WTC11 (cell line): ENCODE results near the gene PLXNA2. TPM values are rescaled to one million over a fixed set of nuclear protein-coding genes. Genes with fewer than 3 reads are reported as not detected.

Experiments used
- ATAC-seq: fragments of 200-7000 bp; cut with Tn5 transposase; 2 replicates; pipeline ENCODE4 v1.10.0; 2021; ENCODE audit warnings: mild to moderate bottlenecking, moderate library complexity
- CTCF ChIA-PET: fragments of 300-600 bp; sonication (Branson Sonifier 250); formaldehyde crosslinking; loops from one replicate; lab custom pipeline; 2021; ENCODE audit warnings: antibody characterized with exemption; lab: Charles Lee
- POLR2A ChIA-PET: fragments of 350-600 bp; sonication (Branson Sonifier 250); formaldehyde crosslinking; loops from one replicate; lab custom pipeline; 2021; ENCODE audit warnings: antibody characterized with exemption; lab: Charles Lee
- DNase-seq: peaks from one replicate; pipeline ENCODE4 v3.0.0; 2021; ENCODE audit warnings: low spot score
- H3K27ac Mint-ChIP-seq: 2 replicates; pipeline ENCODE4 v1.8.0; 2021; ENCODE audit warnings: mixed read lengths
- H3K27me3 Mint-ChIP-seq: 2 replicates; pipeline ENCODE4 v1.8.0; 2021; ENCODE audit warnings: low read depth, mild to moderate bottlenecking, moderate library complexity, mixed read lengths
- H3K36me3 Mint-ChIP-seq: 2 replicates; pipeline ENCODE4 v1.8.0; 2021; ENCODE audit warnings: mixed read lengths
- H3K4me1 Mint-ChIP-seq: 2 replicates; pipeline ENCODE4 v1.8.0; 2022; ENCODE audit warnings: mixed read lengths
- H3K4me3 Mint-ChIP-seq: 2 replicates; pipeline ENCODE4 v1.8.0; 2021; ENCODE audit warnings: mild to moderate bottlenecking, moderate library complexity, mixed read lengths
- H3K9me3 Mint-ChIP-seq: 2 replicates; pipeline ENCODE4 v1.8.0; 2021; ENCODE audit warnings: mixed read lengths
- CBFB ChIP-seq: sonication (generic); formaldehyde crosslinking; IDR thresholded peaks from 2 replicates; pipeline ENCODE4 v1.8.1; 2022; ENCODE audit warnings: mild to moderate bottlenecking, low read depth, missing genetic modification reagents
- CREB1 ChIP-seq: sonication (generic); formaldehyde crosslinking; IDR thresholded peaks from 2 replicates; pipeline ENCODE4 v1.8.0; 2023; ENCODE audit warnings: mild to moderate bottlenecking, missing genetic modification reagents
- CREM ChIP-seq: sonication (generic); formaldehyde crosslinking; IDR thresholded peaks from 2 replicates; pipeline ENCODE4 v1.8.1; 2022; ENCODE audit warnings: mild to moderate bottlenecking, missing genetic modification reagents, moderate library complexity
- ESRRA ChIP-seq: sonication (generic); formaldehyde crosslinking; IDR thresholded peaks from 2 replicates; pipeline ENCODE4 v1.8.1; 2022; ENCODE audit warnings: mild to moderate bottlenecking, missing genetic modification reagents, borderline replicate concordance
- FOXJ3 ChIP-seq: sonication (generic); formaldehyde crosslinking; IDR thresholded peaks from 2 replicates; pipeline ENCODE4 v1.9.0; 2021; ENCODE audit warnings: missing genetic modification reagents, mild to moderate bottlenecking, borderline replicate concordance
- GTF2I ChIP-seq: fragments of 250-450 bp; sonication (Bioruptor Pico); conservative IDR thresholded peaks from 2 replicates; pipeline ENCODE4 v1.4.0; 2021; ENCODE audit warnings: mild to moderate bottlenecking
- JAZF1 ChIP-seq: fragments of 250-450 bp; sonication (Bioruptor Pico); IDR thresholded peaks from 2 replicates; pipeline ENCODE4 v1.9.0; 2021; ENCODE audit warnings: moderate library complexity, mild to moderate bottlenecking, inconsistent platforms
- KAT7 ChIP-seq: sonication (generic); formaldehyde crosslinking; IDR thresholded peaks from 2 replicates; pipeline ENCODE4 v1.8.1; 2023; ENCODE audit warnings: missing genetic modification reagents, mild to moderate bottlenecking, borderline replicate concordance
- MAX ChIP-seq: sonication (generic); formaldehyde crosslinking; IDR thresholded peaks from 2 replicates; pipeline ENCODE4 v1.8.0; 2022; ENCODE audit warnings: mild to moderate bottlenecking, missing genetic modification reagents
- MXD4 ChIP-seq: fragments of 250-450 bp; sonication (Bioruptor Pico); IDR thresholded peaks from 2 replicates; pipeline ENCODE4 v1.8.0; 2021; ENCODE audit warnings: mild to moderate bottlenecking, moderate library complexity, borderline replicate concordance
- MYBL2 ChIP-seq: sonication (generic); formaldehyde crosslinking; IDR thresholded peaks from 2 replicates; pipeline ENCODE4 v1.8.1; 2023; ENCODE audit warnings: mild to moderate bottlenecking, moderate library complexity, missing genetic modification reagents
- NFYB ChIP-seq: sonication (generic); formaldehyde crosslinking; conservative IDR thresholded peaks from 2 replicates; pipeline ENCODE4 v1.8.0; 2022; ENCODE audit warnings: low read depth, missing genetic modification reagents
- NR2C2 ChIP-seq: sonication (generic); formaldehyde crosslinking; IDR thresholded peaks from 2 replicates; pipeline ENCODE4 v1.8.0; 2022; ENCODE audit warnings: mild to moderate bottlenecking, missing genetic modification reagents
- RORB ChIP-seq: fragments of 250-450 bp; sonication (Bioruptor Pico); IDR thresholded peaks from 2 replicates; pipeline ENCODE4 v1.9.0; 2021; ENCODE audit warnings: mild to moderate bottlenecking
- SMAD4 ChIP-seq: sonication (generic); formaldehyde crosslinking; IDR thresholded peaks from 2 replicates; pipeline ENCODE4 v1.8.0; 2022; ENCODE audit warnings: mild to moderate bottlenecking, missing genetic modification reagents
- TCF7 ChIP-seq: sonication (generic); formaldehyde crosslinking; IDR thresholded peaks from 2 replicates; pipeline ENCODE4 v1.8.0; 2022; ENCODE audit warnings: mild to moderate bottlenecking, low read depth, missing genetic modification reagents, moderate library complexity
- ZBTB21 ChIP-seq: sonication (generic); formaldehyde crosslinking; IDR thresholded peaks from 2 replicates; pipeline ENCODE4 v1.8.1; 2023; ENCODE audit warnings: mild to moderate bottlenecking, missing genetic modification reagents, borderline replicate concordance
- ZNF317 ChIP-seq: sonication (generic); formaldehyde crosslinking; IDR thresholded peaks from 2 replicates; pipeline ENCODE4 v1.8.1; 2023; ENCODE audit warnings: low read depth, mild to moderate bottlenecking, moderate library complexity, missing genetic modification reagents, borderline replicate concordance
- total RNA-seq: library from RNA; stranded (reverse); gene quantifications from 3 replicates; pipeline ENCODE4 v1.2.3, GENCODE V29; 2021
- TF ChIP-seq, protein P1 (sequence below): sonication (generic); formaldehyde crosslinking; IDR thresholded peaks from 2 replicates; pipeline ENCODE4 v1.8.1; 2022; ENCODE audit warnings: low read depth, mild to moderate bottlenecking, moderate library complexity, missing genetic modification reagents, borderline replicate concordance
- TF ChIP-seq, protein P2 (sequence below): fragments of 250-450 bp; sonication (Bioruptor Pico); IDR thresholded peaks from 2 replicates; pipeline ENCODE4 v1.8.0; 2021; ENCODE audit warnings: mild to moderate bottlenecking
- TF ChIP-seq, protein P3 (sequence below): fragments of 250-450 bp; sonication (Bioruptor Pico); IDR thresholded peaks from 2 replicates; pipeline ENCODE4 v1.9.0; 2021; ENCODE audit warnings: mild to moderate bottlenecking
- TF ChIP-seq, protein P4 (sequence below): sonication (generic); formaldehyde crosslinking; IDR thresholded peaks from 2 replicates; pipeline ENCODE4 v1.8.0; 2022; ENCODE audit warnings: mild to moderate bottlenecking, missing genetic modification reagents
- TF ChIP-seq, protein P5 (sequence below): fragments of 250-450 bp; sonication (Bioruptor Pico); IDR thresholded peaks from 2 replicates; pipeline ENCODE4 v1.9.0; 2021; ENCODE audit warnings: moderate library complexity, mild to moderate bottlenecking, inconsistent platforms, borderline replicate concordance
- TF ChIP-seq, protein P6 (sequence below): sonication (generic); formaldehyde crosslinking; IDR thresholded peaks from 2 replicates; pipeline ENCODE4 v1.8.0; 2023; ENCODE audit warnings: mild to moderate bottlenecking, missing genetic modification reagents

Gene PLXNA2
- total RNA-seq, 1 experiment from 2014 or later = 4.2 TPM

GRCh38 chr1:208007938-208008342 is 236.2 kb downstream of the PLXNA2 start:
- no peak for ATAC-seq
- CTCF ChIA-PET = interaction anchor here (0.6 to 4.1 kb wide), 5 partner anchors 9 to 140 kb away, joined by 3 to 34 read pairs (median 4); no protein-coding TSS in a partner anchor
- H3K4me1 Mint-ChIP-seq = no peaks in the 10 kb centered on the region
- no peak overlapping the region for H3K27ac Mint-ChIP-seq
- H3K27me3 Mint-ChIP-seq = no peaks in the 10 kb centered on the region; the same call in 1 of the 2 replicates
- TF ChIP-seq, protein P1, sequence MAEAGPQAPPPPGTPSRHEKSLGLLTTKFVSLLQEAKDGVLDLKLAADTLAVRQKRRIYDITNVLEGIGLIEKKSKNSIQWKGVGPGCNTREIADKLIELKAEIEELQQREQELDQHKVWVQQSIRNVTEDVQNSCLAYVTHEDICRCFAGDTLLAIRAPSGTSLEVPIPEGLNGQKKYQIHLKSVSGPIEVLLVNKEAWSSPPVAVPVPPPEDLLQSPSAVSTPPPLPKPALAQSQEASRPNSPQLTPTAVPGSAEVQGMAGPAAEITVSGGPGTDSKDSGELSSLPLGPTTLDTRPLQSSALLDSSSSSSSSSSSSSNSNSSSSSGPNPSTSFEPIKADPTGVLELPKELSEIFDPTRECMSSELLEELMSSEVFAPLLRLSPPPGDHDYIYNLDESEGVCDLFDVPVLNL (CRISPR knock-in tag) = no peak
- TF ChIP-seq CREB1 (CRISPR knock-in tag) = no peak
- no peak for TF ChIP-seq ZBTB21
- TF ChIP-seq, protein P2, sequence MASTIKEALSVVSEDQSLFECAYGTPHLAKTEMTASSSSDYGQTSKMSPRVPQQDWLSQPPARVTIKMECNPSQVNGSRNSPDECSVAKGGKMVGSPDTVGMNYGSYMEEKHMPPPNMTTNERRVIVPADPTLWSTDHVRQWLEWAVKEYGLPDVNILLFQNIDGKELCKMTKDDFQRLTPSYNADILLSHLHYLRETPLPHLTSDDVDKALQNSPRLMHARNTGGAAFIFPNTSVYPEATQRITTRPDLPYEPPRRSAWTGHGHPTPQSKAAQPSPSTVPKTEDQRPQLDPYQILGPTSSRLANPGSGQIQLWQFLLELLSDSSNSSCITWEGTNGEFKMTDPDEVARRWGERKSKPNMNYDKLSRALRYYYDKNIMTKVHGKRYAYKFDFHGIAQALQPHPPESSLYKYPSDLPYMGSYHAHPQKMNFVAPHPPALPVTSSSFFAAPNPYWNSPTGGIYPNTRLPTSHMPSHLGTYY (CRISPR knock-in tag) = no peak
- no peak for TF ChIP-seq TCF7 (CRISPR knock-in tag)
- TF ChIP-seq, protein P3, sequence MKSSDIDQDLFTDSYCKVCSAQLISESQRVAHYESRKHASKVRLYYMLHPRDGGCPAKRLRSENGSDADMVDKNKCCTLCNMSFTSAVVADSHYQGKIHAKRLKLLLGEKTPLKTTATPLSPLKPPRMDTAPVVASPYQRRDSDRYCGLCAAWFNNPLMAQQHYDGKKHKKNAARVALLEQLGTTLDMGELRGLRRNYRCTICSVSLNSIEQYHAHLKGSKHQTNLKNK (CRISPR knock-in tag) = no peak
- no peak for TF ChIP-seq ESRRA (CRISPR knock-in tag)
- TF ChIP-seq MAX (CRISPR knock-in tag) = no peak
- H3K36me3 Mint-ChIP-seq = no peaks in the 10 kb centered on the region
- H3K9me3 Mint-ChIP-seq = peaks cover 8% of the 10 kb centered on the region
- no peak overlapping the region for H3K4me3 Mint-ChIP-seq
- no peak for DNase-seq
- POLR2A ChIA-PET = no interaction called here

GRCh38 chr1:208007319-208007937 is 236.8 kb downstream of the PLXNA2 start:
- no peaks in the 10 kb centered on the region for H3K4me1 Mint-ChIP-seq
- DNase-seq (no peak), ATAC-seq (no peak)
- no peak overlapping the region for H3K27ac Mint-ChIP-seq
- H3K4me3 Mint-ChIP-seq = no peak overlapping the region
- ChIA-PET CTCF (interaction anchor here (0.9 to 4.1 kb wide), 4 partner anchors 9 to 139 kb away, joined by 3 to 34 read pairs (median 6); no protein-coding TSS in a partner anchor), POLR2A (no interaction called here)
- H3K27me3 Mint-ChIP-seq = no peaks in the 10 kb centered on the region; the same call in 1 of the 2 replicates
- peaks cover 8% of the 10 kb centered on the region for H3K9me3 Mint-ChIP-seq
- no peaks in the 10 kb centered on the region for H3K36me3 Mint-ChIP-seq
- TF ChIP-seq, protein P4, sequence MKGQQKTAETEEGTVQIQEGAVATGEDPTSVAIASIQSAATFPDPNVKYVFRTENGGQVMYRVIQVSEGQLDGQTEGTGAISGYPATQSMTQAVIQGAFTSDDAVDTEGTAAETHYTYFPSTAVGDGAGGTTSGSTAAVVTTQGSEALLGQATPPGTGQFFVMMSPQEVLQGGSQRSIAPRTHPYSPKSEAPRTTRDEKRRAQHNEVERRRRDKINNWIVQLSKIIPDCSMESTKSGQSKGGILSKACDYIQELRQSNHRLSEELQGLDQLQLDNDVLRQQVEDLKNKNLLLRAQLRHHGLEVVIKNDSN = no peak
- TF ChIP-seq FOXJ3 (CRISPR knock-in tag) (no peak), GTF2I (CRISPR knock-in tag) (no peak), MYBL2 (CRISPR knock-in tag) (no peak), NR2C2 (CRISPR knock-in tag) (no peak)
- TF ChIP-seq, all 79 proteins: peak for 0

DNA sequence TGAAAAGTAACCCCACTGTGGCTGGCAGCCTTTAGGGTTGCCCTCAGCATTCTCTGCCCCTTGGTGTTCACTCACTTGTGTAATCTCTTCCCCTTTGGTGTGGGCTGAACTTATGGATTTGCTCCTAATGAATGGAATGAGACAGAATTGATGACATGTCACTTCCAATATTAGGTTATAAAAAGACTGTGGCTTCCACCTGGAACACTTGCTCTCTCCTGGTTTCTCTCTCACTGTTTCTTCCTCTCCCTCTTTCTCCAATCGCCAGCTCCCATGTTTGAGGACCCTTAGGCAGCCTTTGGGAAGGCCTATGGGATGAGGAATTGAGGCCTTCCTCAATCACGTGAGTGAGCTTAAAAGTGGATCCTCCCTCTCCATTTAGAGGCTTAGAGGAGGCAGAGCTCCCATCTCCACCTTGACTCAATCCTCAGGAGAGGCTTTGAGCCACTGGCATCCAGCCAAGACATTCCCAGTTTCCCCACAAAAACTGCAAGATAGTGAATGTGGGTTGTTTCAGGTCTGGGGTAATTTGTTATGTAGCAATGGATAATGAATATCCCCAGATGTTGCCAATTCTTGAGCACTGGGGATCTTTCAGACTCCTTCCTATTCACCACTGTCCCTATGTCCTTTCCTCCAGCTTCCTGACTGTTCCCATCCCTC is 237.8 kb downstream of the PLXNA2 start:
- Mint-ChIP-seq H3K9me3 (peaks cover 9% of the 10 kb centered on the region), H3K27ac (no peak overlapping the region), H3K4me3 (no peak overlapping the region), H3K27me3 (peaks cover 3% of the 10 kb centered on the region), H3K36me3 (no peaks in the 10 kb centered on the region; the same call in 1 of the 2 replicates), H3K4me1 (no peaks in the 10 kb centered on the region)
- DNase-seq (no peak), ATAC-seq (no peak)
- POLR2A ChIA-PET = no interaction called here
- CTCF ChIA-PET = interaction anchor here (0.9 to 4.1 kb wide), 3 partner anchors 8 to 16 kb away, joined by 3 to 34 read pairs (median 9); no protein-coding TSS in a partner anchor
- no peak for TF ChIP-seq MXD4 (CRISPR knock-in tag)
- TF ChIP-seq RORB = no peak
- TF ChIP-seq NFYB (CRISPR knock-in tag) = no peak
- TF ChIP-seq, protein P5, sequence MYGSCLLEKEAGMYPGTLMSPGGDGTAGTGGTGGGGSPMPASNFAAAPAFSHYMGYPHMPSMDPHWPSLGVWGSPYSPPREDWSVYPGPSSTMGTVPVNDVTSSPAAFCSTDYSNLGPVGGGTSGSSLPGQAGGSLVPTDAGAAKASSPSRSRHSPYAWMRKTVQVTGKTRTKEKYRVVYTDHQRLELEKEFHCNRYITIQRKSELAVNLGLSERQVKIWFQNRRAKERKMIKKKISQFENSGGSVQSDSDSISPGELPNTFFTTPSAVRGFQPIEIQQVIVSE (CRISPR knock-in tag) = no peak
- no peak for TF ChIP-seq NR2C2 (CRISPR knock-in tag)
- TF ChIP-seq, protein P6, sequence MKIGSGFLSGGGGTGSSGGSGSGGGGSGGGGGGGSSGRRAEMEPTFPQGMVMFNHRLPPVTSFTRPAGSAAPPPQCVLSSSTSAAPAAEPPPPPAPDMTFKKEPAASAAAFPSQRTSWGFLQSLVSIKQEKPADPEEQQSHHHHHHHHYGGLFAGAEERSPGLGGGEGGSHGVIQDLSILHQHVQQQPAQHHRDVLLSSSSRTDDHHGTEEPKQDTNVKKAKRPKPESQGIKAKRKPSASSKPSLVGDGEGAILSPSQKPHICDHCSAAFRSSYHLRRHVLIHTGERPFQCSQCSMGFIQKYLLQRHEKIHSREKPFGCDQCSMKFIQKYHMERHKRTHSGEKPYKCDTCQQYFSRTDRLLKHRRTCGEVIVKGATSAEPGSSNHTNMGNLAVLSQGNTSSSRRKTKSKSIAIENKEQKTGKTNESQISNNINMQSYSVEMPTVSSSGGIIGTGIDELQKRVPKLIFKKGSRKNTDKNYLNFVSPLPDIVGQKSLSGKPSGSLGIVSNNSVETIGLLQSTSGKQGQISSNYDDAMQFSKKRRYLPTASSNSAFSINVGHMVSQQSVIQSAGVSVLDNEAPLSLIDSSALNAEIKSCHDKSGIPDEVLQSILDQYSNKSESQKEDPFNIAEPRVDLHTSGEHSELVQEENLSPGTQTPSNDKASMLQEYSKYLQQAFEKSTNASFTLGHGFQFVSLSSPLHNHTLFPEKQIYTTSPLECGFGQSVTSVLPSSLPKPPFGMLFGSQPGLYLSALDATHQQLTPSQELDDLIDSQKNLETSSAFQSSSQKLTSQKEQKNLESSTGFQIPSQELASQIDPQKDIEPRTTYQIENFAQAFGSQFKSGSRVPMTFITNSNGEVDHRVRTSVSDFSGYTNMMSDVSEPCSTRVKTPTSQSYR (CRISPR knock-in tag) = no peak
- no peak for TF ChIP-seq KAT7 (CRISPR knock-in tag)
- TF ChIP-seq SMAD4 = no peak
- TF ChIP-seq MYBL2 (CRISPR knock-in tag) = no peak
- TF ChIP-seq ZNF317 (CRISPR knock-in tag) = no peak
- no peak for TF ChIP-seq JAZF1 (CRISPR knock-in tag)
- TF ChIP-seq CREM (CRISPR knock-in tag) = no peak
- TF ChIP-seq CBFB (CRISPR knock-in tag) = no peak
